GM12892 (cell line): ENCODE measurements around the gene ABAT.

Experiments used
- POLR2A ChIP-seq: IDR thresholded peaks from 2 replicates; pipeline ENCODE4 v1.6.1; 2011; ENCODE audit warnings: low read depth, low read length, control low read depth
- POLR2AphosphoS5 ChIP-seq: IDR thresholded peaks from 2 replicates; pipeline ENCODE4 v1.6.1; 2011; ENCODE audit warnings: low read depth, low read length, control low read depth

- TF ChIP-seq POLR2AphosphoS5 (no peak), POLR2A (no peak)
These were observed 17.3 kb downstream of the ABAT start for GRCh38 chr16:8691728-8692127.
